ENCODE results near the gene ATG4B. TPM values are rescaled to one million over a fixed set of nuclear protein-coding genes. Genes with fewer than 3 reads are reported as not detected.

The ATG4B gene
- total RNA-seq, 2 donors from 2014 or later, result 52.0 to 86.1 TPM

DNA sequence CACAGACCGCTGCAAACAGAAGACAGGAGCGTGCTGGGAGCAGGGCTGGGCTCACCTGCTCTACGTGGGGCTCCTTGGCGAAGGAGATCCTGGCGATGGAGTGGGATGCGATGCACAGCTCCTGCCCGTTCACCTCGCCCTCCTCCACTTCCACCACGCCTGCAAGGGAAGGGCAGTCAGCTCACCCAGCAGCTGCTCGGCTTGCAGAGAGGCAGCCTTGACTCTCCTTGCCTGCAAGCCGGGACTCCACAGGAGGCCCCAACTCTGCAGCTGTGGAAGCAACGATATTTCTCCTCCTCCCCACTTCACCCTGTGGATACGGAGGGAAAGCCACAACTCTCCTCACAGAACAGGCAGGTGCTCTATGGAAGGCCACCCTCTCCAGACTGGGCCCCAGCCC lies 35.7 kb upstream of the ATG4B start:
- ATAC-seq (ENCODE audit: insufficient number of reproducible peaks, low FRiP score, low read depth) (no peak), DNase-seq (ENCODE audit: low spot score) (no peak)
- no peaks in the 10 kb centered on the region for H3K27me3 ChIP-seq (replicated peaks; ENCODE audit: insufficient read depth)
- no peaks in the 10 kb centered on the region for H3K4me1 ChIP-seq (ENCODE audit: control insufficient read depth in 1 of 2, low read depth in 2 of 2)
- H3K9me3 ChIP-seq, result no peaks in the 10 kb centered on the region
- TF ChIP-seq, protein P1, sequence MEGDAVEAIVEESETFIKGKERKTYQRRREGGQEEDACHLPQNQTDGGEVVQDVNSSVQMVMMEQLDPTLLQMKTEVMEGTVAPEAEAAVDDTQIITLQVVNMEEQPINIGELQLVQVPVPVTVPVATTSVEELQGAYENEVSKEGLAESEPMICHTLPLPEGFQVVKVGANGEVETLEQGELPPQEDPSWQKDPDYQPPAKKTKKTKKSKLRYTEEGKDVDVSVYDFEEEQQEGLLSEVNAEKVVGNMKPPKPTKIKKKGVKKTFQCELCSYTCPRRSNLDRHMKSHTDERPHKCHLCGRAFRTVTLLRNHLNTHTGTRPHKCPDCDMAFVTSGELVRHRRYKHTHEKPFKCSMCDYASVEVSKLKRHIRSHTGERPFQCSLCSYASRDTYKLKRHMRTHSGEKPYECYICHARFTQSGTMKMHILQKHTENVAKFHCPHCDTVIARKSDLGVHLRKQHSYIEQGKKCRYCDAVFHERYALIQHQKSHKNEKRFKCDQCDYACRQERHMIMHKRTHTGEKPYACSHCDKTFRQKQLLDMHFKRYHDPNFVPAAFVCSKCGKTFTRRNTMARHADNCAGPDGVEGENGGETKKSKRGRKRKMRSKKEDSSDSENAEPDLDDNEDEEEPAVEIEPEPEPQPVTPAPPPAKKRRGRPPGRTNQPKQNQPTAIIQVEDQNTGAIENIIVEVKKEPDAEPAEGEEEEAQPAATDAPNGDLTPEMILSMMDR (IDR thresholded peaks at IDR 0.05), result no peak
- H3K4me3 ChIP-seq, result no peak overlapping the region
- H3K36me3 ChIP-seq, result peaks cover 27% of the 10 kb centered on the region
- no peak overlapping the region for H3K27ac ChIP-seq

DNA sequence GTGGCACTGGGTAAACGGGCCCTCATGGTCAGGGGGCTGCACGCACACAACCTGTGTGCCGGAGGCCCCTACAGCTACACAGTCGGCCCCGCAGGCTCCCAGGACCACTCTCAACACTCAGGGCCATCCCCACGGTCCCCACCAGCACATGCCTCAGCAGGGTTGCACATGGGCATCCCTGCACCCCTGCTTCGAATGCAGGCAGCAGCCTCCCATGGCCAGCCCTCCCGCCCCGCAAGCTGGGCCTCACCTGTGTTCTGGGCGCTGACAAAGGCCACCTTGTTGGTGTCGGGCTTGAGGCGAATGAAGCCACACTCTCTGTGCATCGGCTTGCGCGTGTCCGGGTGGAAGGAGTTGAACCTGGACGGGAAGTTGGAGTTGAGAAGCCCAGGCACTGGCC lies 34.8 kb upstream of the ATG4B start:
- H3K4me1 ChIP-seq (ENCODE audit: control insufficient read depth in 1 of 2, low read depth in 2 of 2), result no peaks in the 10 kb centered on the region
- DNase-seq (ENCODE audit: low spot score), result no peak
- no peaks in the 10 kb centered on the region for H3K27me3 ChIP-seq (replicated peaks; ENCODE audit: insufficient read depth)
- H3K9me3 ChIP-seq, result no peaks in the 10 kb centered on the region
- no peak overlapping the region for H3K27ac ChIP-seq
- ATAC-seq (ENCODE audit: insufficient number of reproducible peaks, low FRiP score, low read depth), result no peak
- H3K36me3 ChIP-seq, result peaks cover 27% of the 10 kb centered on the region
- TF ChIP-seq, protein P1 (IDR thresholded peaks at IDR 0.05), result no peak
- H3K4me3 ChIP-seq, result no peak overlapping the region

DNA sequence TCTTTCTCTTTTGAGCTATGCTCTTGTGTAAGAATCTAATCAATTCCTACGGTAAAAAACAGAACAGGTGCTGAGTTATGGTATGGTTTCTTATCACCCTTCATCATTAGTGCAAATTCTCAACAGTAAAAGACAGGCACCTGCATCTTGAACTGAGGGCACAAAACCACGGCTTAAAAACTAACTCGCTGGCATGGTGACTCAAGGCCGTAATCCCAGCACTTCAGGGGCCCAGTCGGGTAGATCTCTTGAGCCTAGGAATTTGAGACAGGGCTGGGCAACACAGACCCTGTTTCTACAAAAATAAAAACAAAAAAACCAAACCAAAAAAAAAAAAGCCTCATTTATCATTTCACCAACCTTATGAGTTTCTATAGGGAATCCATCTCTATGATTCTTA lies 33.8 kb upstream of the ATG4B start:
- H3K9me3 ChIP-seq, result no peaks in the 10 kb centered on the region
- no peak overlapping the region for H3K4me3 ChIP-seq
- TF ChIP-seq, protein P1 (IDR thresholded peaks at IDR 0.05), result no peak
- peaks cover 27% of the 10 kb centered on the region for H3K36me3 ChIP-seq
- H3K27me3 ChIP-seq (replicated peaks; ENCODE audit: insufficient read depth), result no peaks in the 10 kb centered on the region
- DNase-seq (ENCODE audit: low spot score), result no peak
- H3K4me1 ChIP-seq (ENCODE audit: control insufficient read depth in 1 of 2, low read depth in 2 of 2), result no peaks in the 10 kb centered on the region
- H3K27ac ChIP-seq, result no peak overlapping the region
- no peak for ATAC-seq (ENCODE audit: insufficient number of reproducible peaks, low FRiP score, low read depth)

DNA sequence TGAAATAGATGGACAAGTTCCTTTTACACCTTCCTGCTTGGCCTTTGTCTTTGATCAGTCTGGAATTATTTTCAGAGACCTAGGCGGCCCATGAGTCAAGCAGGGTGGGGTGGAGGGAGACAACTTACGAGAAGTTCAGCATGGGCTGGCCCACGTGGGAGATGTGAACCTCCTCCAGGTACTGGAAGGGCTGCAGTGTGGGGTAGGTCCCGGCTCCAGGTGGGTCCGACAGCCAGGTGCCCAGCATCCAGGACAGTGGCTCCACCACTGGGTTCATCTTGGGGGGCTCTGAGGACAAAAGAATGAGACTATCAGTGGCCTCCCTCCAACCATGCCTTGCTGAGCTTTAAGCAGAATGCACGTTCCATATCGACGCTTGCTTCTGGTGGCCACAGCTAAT lies 31.3 kb upstream of the ATG4B start:
- Histone ChIP-seq H3K4me1 (ENCODE audit: control insufficient read depth in 1 of 2, low read depth in 2 of 2) (peaks cover 0 to 16% of the 10 kb centered on the region in 2 donors), H3K9me3 (no peaks in the 10 kb centered on the region), H3K36me3 (peaks cover 22% of the 10 kb centered on the region), H3K27ac (no peak overlapping the region), H3K27me3 (replicated peaks; ENCODE audit: insufficient read depth) (no peaks in the 10 kb centered on the region), H3K4me3 (no peak overlapping the region)
- TF ChIP-seq, protein P1 (IDR thresholded peaks at IDR 0.05), result no peak
- ATAC-seq (ENCODE audit: insufficient number of reproducible peaks, low FRiP score, low read depth) (no peak), DNase-seq (ENCODE audit: low spot score) (no peak)

DNA sequence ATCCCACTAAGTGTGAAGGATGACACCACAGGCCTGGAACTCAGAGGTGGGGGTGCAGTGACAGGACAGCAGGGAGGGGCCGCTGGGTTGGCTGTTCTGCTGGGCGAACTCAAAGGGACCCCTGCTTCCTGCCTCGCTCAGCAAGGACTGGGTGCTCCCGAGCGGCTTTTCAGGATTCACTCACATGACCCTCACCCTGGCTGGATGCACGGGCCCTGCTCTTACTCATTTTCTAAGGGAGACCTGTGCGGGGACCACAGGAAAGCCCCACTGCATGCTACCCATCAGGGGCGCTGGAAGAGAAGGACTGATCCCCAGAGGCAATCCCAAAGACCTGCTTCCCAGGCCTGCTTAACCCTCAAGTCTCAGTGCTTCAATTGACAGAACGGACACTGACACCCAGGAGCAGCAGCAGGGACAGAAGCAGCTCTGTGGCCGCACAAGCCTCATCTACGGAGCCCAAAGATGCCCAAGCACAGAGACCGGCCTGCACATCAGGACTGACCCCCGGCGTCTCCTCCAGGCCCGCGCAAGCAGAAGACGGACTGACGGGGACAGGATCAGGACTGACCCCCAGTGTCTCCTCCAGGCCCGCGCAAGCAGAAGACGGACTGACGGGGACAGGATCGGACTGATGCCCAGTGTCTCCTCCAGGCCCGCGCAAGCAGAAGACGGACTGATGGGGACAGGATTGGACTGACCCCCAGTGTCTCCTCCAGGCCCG lies 30.2 kb upstream of the ATG4B start:
- H3K4me1 ChIP-seq (ENCODE audit: control insufficient read depth in 1 of 2, low read depth in 2 of 2), result peaks cover 0 to 16% of the 10 kb centered on the region in 2 donors
- H3K27ac ChIP-seq, result no peak overlapping the region
- DNase-seq (ENCODE audit: low spot score) (no peak), ATAC-seq (ENCODE audit: insufficient number of reproducible peaks, low FRiP score, low read depth) (no peak)
- H3K36me3 ChIP-seq, result peaks cover 12% of the 10 kb centered on the region
- TF ChIP-seq, protein P1 (IDR thresholded peaks at IDR 0.05), result no peak
- no peak overlapping the region for H3K4me3 ChIP-seq
- H3K27me3 ChIP-seq (replicated peaks; ENCODE audit: insufficient read depth), result no peaks in the 10 kb centered on the region
- H3K9me3 ChIP-seq, result no peaks in the 10 kb centered on the region
